Endodermal cell (in vitro differentiated cells): ENCODE results near the gene GFOD2. TPM values are rescaled to one million over a fixed set of nuclear protein-coding genes. Genes with fewer than 3 reads are reported as not detected.

Experiments
- DNase-seq: peaks from one replicate; pipeline ENCODE4 v3.0.0-alpha.2; 2017
- H3K27ac ChIP-seq: 2 replicates; pipeline ENCODE4 v1.5.1; 2013; ENCODE audit warnings: mild to moderate bottlenecking, low read depth, low read length, moderate library complexity
- H3K27me3 ChIP-seq: 2 replicates; pipeline ENCODE4 v1.6.1; 2013; ENCODE audit warnings: mild to moderate bottlenecking, low read length, moderate library complexity; ENCODE audit not compliant: insufficient read depth, control insufficient read depth, poor library complexity, severe bottlenecking
- H3K36me3 ChIP-seq: 2 replicates; pipeline ENCODE4 v1.7.0; 2013; ENCODE audit warnings: mild to moderate bottlenecking, low read length, moderate library complexity; ENCODE audit not compliant: control insufficient read depth, insufficient read depth
- H3K4me1 ChIP-seq: one replicate; pipeline ENCODE4 v1.7.0; 2013; ENCODE audit warnings: low read length; ENCODE audit not compliant: control insufficient read depth, insufficient read depth
- H3K4me3 ChIP-seq: 2 replicates; pipeline ENCODE4 v1.5.1; 2013; ENCODE audit warnings: mild to moderate bottlenecking, low read length, moderate library complexity
- H3K9ac ChIP-seq: 2 replicates; pipeline ENCODE4 v1.6.1; 2013; ENCODE audit warnings: mild to moderate bottlenecking, low read length, moderate library complexity; ENCODE audit not compliant: poor library complexity, severe bottlenecking; ENCODE audit errors: extremely low read depth
- H3K9me3 ChIP-seq: 2 replicates; pipeline ENCODE4 v1.6.1; 2013; ENCODE audit warnings: mild to moderate bottlenecking, low read length, moderate library complexity; ENCODE audit not compliant: control insufficient read depth
- H3K27ac Mint-ChIP-seq: 2 replicates; pipeline ENCODE4 v1.8.0; 2020; ENCODE audit warnings: mixed read lengths
- H3K27me3 Mint-ChIP-seq: 2 replicates; pipeline ENCODE4 v1.8.0; 2021; ENCODE audit warnings: mild to moderate bottlenecking, mixed read lengths; ENCODE audit not compliant: insufficient read depth
- H3K36me3 Mint-ChIP-seq: 2 replicates; pipeline ENCODE4 v1.8.0; 2020; ENCODE audit warnings: low read depth, mixed read lengths
- H3K4me1 Mint-ChIP-seq: 2 replicates; pipeline ENCODE4 v1.8.0; 2020; ENCODE audit warnings: mixed read lengths
- H3K4me3 Mint-ChIP-seq: 2 replicates; pipeline ENCODE4 v1.8.0; 2020; ENCODE audit warnings: mild to moderate bottlenecking, moderate library complexity, mixed read lengths
- H3K9me3 Mint-ChIP-seq: 2 replicates; pipeline ENCODE4 v1.8.0; 2020; ENCODE audit warnings: mild to moderate bottlenecking, mixed read lengths
- CTCF ChIP-seq: fragments of 200-600 bp; sonication (generic); conservative IDR thresholded peaks from 2 replicates; pipeline ENCODE4 v1.5.0; 2021; ENCODE audit warnings: antibody characterized with exemption, mild to moderate bottlenecking
- WGBS, 2 experiments: methylation state at CpG; one replicate each; pipeline versions ENCODE4 v1.1.5 to v1.1.7; 2013; ENCODE audit warnings: missing lambda C conversion rate in 2 of 2, mixed read lengths in 1 of 2; ENCODE audit not compliant: insufficient coverage in 1 of 2, insufficient read length in 1 of 2; 5-methylcytosine and 5-hydroxymethylcytosine counted together
- total RNA-seq, 2 donors: library from RNA; stranded (reverse); fragmentation: NEBNext Ultra II Directional in 1 of 2; extraction: Animal tissue kit (Norgen Biotek cat#: 25700) in 1 of 2; gene quantifications; 2 replicates in 1 of 2; 3 replicates in 1 of 2; pipeline ENCODE4 v1.2.1, GENCODE V29; 2021

Gene GFOD2
- total RNA-seq, 2 donors from 2014 or later = 18.2 to 21.2 TPM

DNA sequence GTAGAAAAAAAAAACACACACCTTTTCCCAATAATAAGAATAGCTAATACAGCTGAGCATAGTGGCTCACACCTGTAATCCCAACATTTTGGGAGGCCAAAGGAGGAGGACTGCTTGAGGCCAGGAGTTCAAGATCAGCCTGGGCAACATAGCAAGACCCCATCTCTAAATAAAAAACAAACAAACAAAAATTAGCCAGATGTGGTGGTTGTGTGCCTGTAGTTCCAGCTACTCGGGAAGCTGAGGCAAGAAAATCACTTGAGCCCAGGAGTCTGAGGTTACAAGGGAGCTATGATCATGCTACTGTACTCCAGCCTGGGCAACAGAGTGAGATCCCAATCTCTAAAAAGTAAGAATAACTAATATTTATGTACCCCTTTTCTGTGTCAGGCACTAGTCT, 42.8 kb upstream of the GFOD2 start:
- Mint-ChIP-seq H3K9me3 (no peaks in the 10 kb centered on the region), H3K27me3 (no peaks in the 10 kb centered on the region), H3K4me3 (no peak overlapping the region), H3K27ac (no peak overlapping the region), H3K4me1 (no peaks in the 10 kb centered on the region), H3K36me3 (peaks cover 14% of the 10 kb centered on the region)
- no peaks in the 10 kb centered on the region for H3K36me3 ChIP-seq
- no peak overlapping the region for H3K4me3 ChIP-seq
- H3K27ac ChIP-seq = no peak overlapping the region
- no peak for DNase-seq
- WGBS, 2 experiments = 96 to 100% methylated on average over 1 of the region's 1 CpG
- H3K4me1 ChIP-seq = no peaks in the 10 kb centered on the region
- no peaks in the 10 kb centered on the region for H3K27me3 ChIP-seq
- H3K9me3 ChIP-seq = no peaks in the 10 kb centered on the region
- no peak overlapping the region for H3K9ac ChIP-seq
- no peak for TF ChIP-seq CTCF

- no peak overlapping the region for H3K4me3 ChIP-seq
- no peaks in the 10 kb centered on the region for H3K9me3 ChIP-seq
- DNase-seq = no peak
- Mint-ChIP-seq H3K4me1 (no peaks in the 10 kb centered on the region), H3K4me3 (no peak overlapping the region), H3K27me3 (no peaks in the 10 kb centered on the region), H3K36me3 (peaks cover 8% of the 10 kb centered on the region), H3K9me3 (no peaks in the 10 kb centered on the region), H3K27ac (no peak overlapping the region)
- WGBS, 2 experiments = 93 to 100% methylated on average over 3 to 4 of the region's 4 CpGs
- no peaks in the 10 kb centered on the region for H3K36me3 ChIP-seq
- TF ChIP-seq CTCF = no peak
- no peak overlapping the region for H3K9ac ChIP-seq
- H3K4me1 ChIP-seq = no peaks in the 10 kb centered on the region
- H3K27ac ChIP-seq = no peak overlapping the region
- no peaks in the 10 kb centered on the region for H3K27me3 ChIP-seq
Measured at GRCh38 chr16:67760956-67761230, 41.8 kb upstream of the GFOD2 start.

DNA sequence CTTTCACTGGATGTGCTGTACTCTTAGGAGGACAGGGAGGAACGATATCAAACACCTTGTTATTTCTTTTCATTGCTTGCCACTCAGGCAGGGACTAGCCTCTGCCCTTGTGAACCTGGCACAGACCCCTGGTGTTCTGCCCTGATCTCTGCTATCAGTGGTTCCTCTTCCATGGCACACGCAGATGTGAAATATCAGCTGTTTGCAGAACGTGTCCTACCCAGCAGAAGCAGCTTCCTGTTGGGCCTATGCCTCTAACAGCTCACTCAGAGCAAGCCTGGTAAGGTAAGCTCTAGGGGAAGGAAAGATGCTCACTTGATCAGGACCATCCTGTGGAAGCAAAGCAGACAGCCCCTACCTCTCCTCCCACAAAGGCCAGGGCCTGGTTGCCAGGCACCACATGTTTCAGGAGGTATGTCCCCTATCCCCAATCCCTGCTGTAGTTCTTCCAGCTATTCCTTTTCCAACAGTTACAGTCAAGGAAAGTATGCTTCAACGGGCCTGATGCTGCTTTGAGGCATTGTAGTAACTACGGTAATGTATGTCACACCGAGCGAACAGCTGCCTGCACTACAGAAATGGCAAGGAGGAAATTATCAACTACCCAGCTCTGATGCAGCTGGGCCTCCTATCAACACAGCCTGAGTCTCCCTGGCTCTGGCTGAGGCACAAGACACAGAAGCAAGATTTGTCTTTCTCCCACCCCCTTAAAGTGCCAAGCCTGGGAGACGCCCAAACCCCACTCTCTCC, 41.3 kb upstream of the GFOD2 start:
- Mint-ChIP-seq H3K4me3 (no peak overlapping the region), H3K27ac (no peak overlapping the region), H3K27me3 (no peaks in the 10 kb centered on the region), H3K4me1 (no peaks in the 10 kb centered on the region), H3K36me3 (peaks cover 7% of the 10 kb centered on the region), H3K9me3 (no peaks in the 10 kb centered on the region)
- H3K9ac ChIP-seq = no peak overlapping the region
- DNase-seq = no peak
- WGBS, 2 experiments = 95% methylated on average over 5 to 8 of the region's 8 CpGs
- no peaks in the 10 kb centered on the region for H3K9me3 ChIP-seq
- no peak overlapping the region for H3K27ac ChIP-seq
- H3K27me3 ChIP-seq = no peaks in the 10 kb centered on the region
- TF ChIP-seq CTCF = no peak
- no peak overlapping the region for H3K4me3 ChIP-seq
- no peaks in the 10 kb centered on the region for H3K36me3 ChIP-seq
- no peaks in the 10 kb centered on the region for H3K4me1 ChIP-seq
